Head of caudate nucleus (tissue), 42 donors: ENCODE results near the gene TRIML2.
A peak's percentile ranks its signal among the peaks of the same experiment; 100 is the strongest.
"Not testable (repeated sequence)": the region's sequence is repeated elsewhere in the genome, so short reads cannot be mapped to it uniquely, and the experiment has no call there.

Experiments
- DNase-seq, 42 donors: peaks; one replicate each; pipeline versions ENCODE4 v3.0.0 to v3.0.0-alpha.2; 2020 to 2021; ENCODE audit warnings: mixed read lengths in 7 of 42
- intact Hi-C: fragments of 100-400 bp; cut with DNase I; formaldehyde crosslinking; loops from one replicate; pipeline ENCODE4 v1.15.0; 2022

TRIML2 gene

DNA sequence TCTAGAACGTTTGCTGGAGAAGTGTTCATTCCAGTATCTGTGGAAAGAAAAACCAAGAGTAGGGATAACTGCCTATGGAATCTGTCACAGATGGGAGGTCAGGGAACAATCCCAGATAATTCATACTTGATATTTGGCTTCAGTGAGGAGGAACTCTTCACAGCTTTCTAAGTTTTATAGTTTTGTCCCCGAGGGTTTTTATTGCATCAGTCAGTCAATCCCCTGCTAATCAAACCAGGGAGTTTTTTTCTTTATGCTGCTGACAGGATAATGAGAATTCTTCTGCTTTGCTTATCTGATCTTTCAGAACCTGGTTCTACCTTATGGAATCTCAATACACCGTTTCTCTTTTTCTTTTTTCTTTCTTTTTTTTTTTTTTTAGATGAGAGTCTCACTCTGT is 633 bp upstream of the TRIML2 start:
- intact Hi-C loops = no loop called here
- no peak for DNase-seq

DNA sequence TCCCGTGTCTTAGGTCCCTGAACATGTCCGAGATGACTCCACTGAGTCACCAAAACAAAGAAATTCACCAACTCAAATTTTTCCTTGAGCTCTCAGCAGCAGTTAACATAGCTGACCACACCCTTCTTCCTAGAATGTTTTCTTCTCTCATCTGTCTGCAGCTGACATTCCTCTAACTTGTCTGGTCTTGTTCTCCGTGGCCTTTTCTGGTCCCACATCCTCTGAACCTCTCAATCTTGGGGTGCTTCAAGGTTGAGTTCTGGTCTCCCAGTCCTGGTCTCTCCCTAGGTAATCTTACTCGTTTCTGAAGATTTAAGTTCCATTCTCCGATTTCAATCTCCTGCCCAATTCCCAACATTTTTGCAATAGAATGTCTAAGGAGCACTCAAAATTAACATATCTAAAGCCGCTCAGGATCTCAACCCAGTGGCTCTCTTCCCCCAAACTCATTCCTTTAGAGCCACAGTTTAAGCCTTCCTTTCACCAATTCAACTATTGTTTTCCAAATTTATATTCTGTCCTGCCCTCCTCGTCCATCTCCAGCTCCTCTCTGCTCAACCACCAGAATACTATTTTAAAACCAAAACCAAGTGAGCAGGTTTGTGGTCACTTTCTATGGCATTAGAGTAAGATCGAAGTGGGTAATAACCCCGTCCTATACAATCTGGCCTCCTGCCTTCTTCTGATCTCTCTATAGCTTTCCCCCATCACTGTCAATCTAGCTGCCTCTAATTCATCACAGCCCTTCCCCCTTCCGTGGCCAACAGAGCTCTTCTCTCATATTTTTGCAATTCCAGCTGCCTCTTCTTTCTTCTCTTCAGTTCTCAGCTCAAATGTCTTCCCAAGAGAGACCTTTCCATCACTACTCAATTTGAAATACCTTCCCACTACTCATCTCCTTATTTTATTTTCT is 1.2 kb downstream of the TRIML2 start:
- intact Hi-C loops = no loop called here
- DNase-seq = no peak

DNA sequence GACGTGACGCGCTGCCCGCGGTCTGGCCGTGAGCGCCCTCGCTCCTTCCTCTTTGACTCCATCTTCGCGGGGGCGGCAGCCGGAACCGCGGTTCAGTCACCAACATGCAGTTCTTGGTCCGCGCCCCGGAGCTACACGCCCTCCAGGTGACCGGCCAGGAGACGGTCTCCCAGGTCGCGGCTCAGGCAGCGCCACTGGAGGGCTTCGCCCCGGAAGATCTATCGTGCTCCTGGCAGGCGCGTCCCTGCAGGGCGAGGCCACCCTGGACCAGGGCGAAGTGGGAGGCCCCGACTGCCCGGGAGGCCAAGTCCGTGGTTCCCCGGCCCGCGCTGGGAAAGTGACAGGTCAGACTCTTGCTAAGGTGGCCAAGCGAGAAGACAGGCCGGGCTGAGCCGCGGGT is 2.9 kb downstream of the TRIML2 start:
- intact Hi-C loops = no loop called here
- no peak for DNase-seq

GRCh38 chr4:188092824-188093223 is 16.6 kb downstream of the TRIML2 start:
- intact Hi-C loops = no loop called here
- no peak for DNase-seq

DNA sequence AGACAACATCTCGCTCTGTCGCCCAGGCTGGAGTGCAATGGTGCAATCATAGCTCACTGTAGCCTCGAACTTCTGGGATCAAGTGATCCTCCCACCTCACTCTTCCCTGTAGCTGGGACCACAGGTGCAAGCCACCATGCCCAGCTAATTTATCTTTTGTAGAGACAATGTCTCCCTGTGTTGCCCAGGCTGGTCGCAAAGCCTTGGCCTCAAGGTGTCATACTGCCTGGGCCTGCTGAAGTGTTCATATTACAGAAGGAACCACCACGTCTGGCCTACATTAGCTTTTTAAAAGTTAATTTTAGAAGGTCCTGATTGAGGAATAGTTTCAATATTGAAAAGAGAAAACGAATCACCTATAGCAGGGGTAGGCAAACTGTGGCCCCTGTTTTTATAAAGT is 22.5 kb downstream of the TRIML2 start:
- intact Hi-C loops = no loop called here
- no peak for DNase-seq

DNA sequence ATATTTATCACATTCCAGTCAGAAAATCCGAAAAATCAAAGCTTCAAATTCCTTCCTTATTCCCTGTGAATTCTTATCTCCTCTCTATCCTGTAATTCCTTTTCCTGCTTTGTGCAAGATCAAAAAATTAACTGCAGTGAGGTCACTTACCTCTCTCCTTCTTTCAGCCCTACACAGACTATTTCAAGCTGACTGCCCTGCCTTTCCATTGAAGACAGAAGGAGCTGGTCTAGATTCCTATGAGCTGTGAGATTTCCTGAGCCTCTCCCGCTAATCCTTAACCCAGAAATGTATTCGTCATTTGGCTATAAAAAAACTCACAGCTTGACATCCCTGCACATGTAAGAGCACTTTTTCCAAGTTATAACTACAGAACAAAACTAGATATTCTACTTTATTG is 26.6 kb downstream of the TRIML2 start:
- intact Hi-C loops = no loop called here
- no peak for DNase-seq

DNA sequence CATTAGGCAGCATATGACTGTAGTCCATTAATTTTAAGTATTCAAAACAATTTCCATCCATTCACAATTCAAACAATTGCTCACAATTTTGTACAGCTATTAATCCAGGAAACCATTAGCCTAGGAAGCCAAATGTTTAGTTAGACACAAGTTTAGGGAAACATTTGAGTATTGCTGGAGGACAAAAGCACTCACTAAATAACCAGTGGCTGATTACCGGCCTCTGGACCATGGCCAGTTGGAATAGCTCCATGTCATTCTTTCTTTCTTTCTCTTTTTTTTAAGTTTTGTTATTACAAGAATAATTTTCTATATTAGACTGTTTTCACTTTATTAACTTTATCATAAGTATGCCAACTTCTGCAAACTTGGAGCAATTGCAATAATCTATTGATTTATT is 31.3 kb downstream of the TRIML2 start:
- DNase-seq = no peak
- intact Hi-C loops = no loop called here

DNA sequence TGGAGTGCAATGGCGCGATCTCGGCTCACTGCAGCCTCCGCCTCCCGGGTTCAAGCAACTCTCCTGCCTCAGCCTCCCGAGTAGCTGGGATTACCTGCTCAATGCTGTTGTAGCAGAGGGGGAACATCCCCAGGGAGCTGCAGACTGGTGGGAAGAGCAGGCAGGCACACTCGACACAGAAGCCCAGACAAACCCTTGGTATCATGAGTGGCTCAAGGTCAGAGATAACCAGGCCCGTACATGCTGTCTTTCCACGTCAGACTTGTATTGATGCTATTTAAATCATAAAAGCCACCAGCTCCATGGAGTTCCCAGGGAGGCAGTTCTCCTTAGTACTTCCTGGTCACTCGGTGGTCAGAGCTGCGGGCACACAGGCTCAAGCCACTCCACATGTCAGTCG is 33.2 kb downstream of the TRIML2 start:
- DNase-seq = no peak
- intact Hi-C loops = no loop called here

DNA sequence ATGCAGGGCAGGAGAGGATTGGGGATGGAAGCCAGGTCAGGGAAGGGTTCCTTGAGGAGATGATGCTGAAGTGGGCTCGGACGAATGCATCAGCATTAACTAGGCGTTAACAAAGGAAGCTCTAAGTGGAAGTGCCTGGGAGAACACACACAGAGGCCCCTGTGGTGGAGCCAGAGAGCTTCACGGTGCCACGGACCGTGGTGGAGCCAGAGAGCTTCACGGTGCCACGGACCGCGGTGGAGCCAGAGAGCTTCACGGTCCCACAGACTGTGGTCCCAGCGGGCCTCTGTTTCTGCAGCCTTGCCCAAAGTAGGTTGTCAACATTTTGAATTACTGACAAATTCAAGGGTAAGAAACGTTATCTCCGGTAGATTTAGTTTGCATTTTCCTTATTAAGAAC is 48.3 kb downstream of the TRIML2 start:
- intact Hi-C loops = no loop called here
- DNase-seq = no peak

DNA sequence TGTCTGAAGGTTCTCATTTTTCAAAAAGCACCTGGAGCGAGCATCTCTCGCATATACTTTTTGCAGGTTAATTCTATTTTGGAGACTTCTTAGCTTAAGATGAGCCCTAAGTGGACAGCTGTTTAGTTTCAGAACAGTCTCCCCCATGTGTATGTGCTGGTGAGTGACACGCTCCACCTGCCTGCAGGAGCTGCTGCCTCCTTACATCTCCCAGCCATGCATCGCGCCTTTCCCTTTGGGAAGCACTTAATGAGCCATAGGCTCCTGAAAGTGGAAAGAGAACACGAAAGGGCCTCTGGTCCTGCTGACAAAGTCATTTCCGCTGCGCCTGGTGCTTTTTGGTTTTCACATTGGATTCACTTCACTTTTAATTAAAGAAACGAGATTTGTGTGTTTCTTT is 56.1 kb downstream of the TRIML2 start:
- intact Hi-C loops = no loop called here
- DNase-seq = peak in 1 of 42 donors; percentile 35

GRCh38 chr4:188046657-188047056 is 62.7 kb downstream of the TRIML2 start:
- DNase-seq = no peak
- intact Hi-C loops = no loop called here

DNA sequence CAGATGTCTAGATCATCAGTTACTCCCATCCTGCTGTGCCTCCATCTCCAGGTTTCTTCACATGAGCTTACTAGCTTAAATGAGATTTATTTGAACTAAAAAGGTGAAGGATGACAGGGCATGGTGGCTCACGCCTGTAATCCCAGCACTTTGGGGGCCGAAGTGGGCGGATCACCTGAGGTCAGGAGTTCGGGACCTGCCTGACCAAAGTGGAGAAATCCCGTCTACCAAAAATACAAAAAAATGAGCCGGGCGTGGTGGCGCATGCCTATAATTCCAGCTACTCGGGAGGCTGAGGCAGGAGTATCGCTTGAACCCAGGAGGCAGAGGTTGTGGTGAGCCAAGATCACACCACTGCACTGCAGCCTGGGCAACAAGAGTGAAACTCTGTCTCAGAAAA is 63.9 kb downstream of the TRIML2 start:
- DNase-seq, intact Hi-C loops: not testable (repeated sequence)

DNA sequence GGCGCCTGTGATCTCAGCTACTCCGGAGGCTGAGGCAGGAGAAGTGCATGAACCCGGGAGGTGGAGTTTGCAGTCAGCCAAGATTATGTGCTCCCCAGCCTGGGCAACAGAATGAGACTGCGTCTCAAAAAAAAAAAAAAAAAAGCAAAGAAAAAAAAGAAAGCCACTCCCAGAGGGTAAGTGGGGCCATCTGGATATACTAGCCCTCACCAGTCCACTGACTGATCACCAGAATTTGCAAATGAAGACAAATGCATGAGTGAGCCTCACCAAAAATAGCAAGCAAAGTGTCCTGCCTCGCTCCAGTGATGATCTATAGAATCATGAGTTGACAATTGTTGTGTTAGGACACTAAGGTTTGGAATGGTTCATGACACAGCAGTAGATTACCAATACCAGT is 66.2 kb downstream of the TRIML2 start:
- no peak for DNase-seq
- intact Hi-C loops = no loop called here

DNA sequence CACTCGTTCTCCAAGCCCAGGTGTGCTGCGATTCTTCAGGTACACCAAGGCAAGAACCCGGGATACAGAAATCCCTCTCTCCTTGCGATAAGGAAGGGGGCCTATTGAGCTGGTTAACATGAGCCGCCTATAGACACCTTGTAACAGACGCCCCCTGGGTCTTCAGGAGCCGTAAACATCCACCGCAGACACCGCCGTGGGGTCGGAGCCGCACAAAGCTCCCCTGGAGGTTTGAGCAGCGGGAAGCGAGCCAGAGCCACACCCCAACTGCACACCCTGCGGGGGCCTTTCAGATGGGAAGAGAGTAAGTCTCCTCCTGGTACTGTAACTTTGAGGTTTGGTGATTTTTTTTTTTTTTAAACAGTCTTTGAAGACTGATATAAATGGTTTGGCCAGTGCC is 67.2 kb downstream of the TRIML2 start:
- intact Hi-C loops = no loop called here
- no peak for DNase-seq

DNA sequence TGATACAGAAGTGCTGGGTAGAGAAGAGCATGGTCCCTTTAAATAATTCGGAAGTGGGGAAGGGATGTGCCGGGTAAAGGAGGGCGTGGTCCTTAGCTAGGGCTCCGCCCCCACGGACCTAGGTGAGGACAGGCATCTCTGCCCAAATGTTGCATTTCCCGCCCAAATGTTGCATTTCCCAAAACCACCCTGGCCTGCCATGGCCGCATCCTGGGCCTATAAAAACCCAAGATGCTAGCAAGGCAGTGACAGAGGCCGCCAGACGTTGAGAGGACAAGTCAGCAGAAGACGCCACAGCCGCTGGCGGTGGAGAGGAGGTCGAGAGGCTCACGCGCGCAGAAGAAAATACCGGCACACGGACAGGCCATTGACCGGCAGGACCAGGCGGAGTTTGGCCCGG is 67.7 kb downstream of the TRIML2 start:
- no peak for DNase-seq
- intact Hi-C loops = no loop called here
